ENCODE data around the gene FASTK. TPM values are rescaled to one million over a fixed set of nuclear protein-coding genes. Genes with fewer than 3 reads are reported as not detected.

FASTK gene
- total RNA-seq, 1 experiment from 2014 or later, result 86.4 TPM

DNA sequence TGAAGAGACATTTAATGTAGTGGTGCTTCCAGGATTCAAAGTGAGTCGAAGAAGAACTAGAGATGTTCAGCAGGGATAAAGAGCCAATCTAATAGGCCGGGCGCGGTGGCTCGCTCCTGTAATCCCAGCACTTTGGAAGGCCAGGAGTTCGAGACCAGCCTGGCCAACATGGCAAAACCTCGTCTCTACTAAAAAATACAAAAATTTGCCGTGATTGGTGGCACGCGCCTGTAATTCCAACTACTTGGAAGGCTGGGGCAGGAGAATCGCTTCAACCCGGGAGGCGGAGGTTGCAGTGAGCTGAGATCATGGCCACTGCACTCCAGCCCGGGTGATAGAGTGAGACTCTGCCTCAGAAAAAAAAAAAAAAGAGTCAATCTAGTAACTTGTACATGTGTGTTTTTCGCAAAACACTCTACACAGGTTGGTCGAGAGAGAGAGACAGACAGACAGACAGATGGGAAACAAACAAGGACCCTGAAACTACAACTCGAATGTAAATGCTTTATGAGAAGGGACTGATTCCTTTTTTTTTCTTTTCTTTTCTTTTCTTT is 51.6 kb downstream of the FASTK start:
- Histone ChIP-seq H3K4me1 (ENCODE audit: control insufficient read depth in 1 of 2, insufficient read depth in 2 of 2, low read length in 2 of 2) (peaks cover 6 to 54% of the 10 kb centered on the region in 2 experiments), H3K27me3 (ENCODE audit: insufficient read depth, low read length) (no peaks in the 10 kb centered on the region), H3K27ac (ENCODE audit: low read depth, low read length) (peak overlapping the region; percentile 60), H3K79me2 (ENCODE audit: insufficient read depth, low read length) (peaks cover 6% of the 10 kb centered on the region), H4K20me1 (ENCODE audit: insufficient read depth) (no peaks in the 10 kb centered on the region), H2AFZ (ENCODE audit: low read depth, low read length, poor library complexity, severe bottlenecking) (no peak overlapping the region), H3K9ac (ENCODE audit: low read length) (peak overlapping the region; percentile 77), H3K4me3 (replicated peaks in 1 of 2; ENCODE audit: low read depth in 1 of 2, low read length in 2 of 2) (peak overlapping the region; percentile 72), H3K9me2 (ENCODE audit: insufficient read depth) (no peaks in the 10 kb centered on the region), H3K36me3 (ENCODE audit: control insufficient read depth in 1 of 2, insufficient read depth in 2 of 2, low read length in 2 of 2) (no peaks in the 10 kb centered on the region), H3K9me3 (ENCODE audit: control insufficient read depth in 1 of 2, insufficient read depth in 1 of 2, low read depth in 1 of 2, low read length in 2 of 2) (no peaks in the 10 kb centered on the region), H3K4me2 (ENCODE audit: low read length) (peak overlapping the region; percentile 80)
- POLR2A ChIA-PET, result interaction anchor here (0.9 to 2.0 kb wide), 6 partner anchors 10 to 52 kb away, joined by 3 to 11 read pairs (median 8); no protein-coding TSS in a partner anchor
- BruUV-seq (replicated peaks), result no TSS peak
- CTCF ChIA-PET, result interaction anchor here (0.9 to 1.6 kb wide), 11 partner anchors 10 to 152 kb away, joined by 3 to 33 read pairs (median 5); partner anchors contain the start of gene NOS3
- RAD21 ChIA-PET (ENCODE audit: low non-redundant PET in 1 of 2, low total read pairs in 2 of 2, uncharacterized antibody in 2 of 2, unreplicated experiment in 2 of 2), result interaction anchor here in 1 of 2 experiments (0.8 to 1.0 kb wide), 2 partner anchors 19 to 30 kb away, joined by 3 to 5 read pairs; no protein-coding TSS in a partner anchor
- ATAC-seq (peak; percentile 1), DNase-seq (ENCODE audit: low read depth, low spot score) (no peak)
- no peak for TF ChIP-seq EGR1 (IDR thresholded peaks at IDR 0.05; ENCODE audit: low read depth)
- TF ChIP-seq, protein P1, sequence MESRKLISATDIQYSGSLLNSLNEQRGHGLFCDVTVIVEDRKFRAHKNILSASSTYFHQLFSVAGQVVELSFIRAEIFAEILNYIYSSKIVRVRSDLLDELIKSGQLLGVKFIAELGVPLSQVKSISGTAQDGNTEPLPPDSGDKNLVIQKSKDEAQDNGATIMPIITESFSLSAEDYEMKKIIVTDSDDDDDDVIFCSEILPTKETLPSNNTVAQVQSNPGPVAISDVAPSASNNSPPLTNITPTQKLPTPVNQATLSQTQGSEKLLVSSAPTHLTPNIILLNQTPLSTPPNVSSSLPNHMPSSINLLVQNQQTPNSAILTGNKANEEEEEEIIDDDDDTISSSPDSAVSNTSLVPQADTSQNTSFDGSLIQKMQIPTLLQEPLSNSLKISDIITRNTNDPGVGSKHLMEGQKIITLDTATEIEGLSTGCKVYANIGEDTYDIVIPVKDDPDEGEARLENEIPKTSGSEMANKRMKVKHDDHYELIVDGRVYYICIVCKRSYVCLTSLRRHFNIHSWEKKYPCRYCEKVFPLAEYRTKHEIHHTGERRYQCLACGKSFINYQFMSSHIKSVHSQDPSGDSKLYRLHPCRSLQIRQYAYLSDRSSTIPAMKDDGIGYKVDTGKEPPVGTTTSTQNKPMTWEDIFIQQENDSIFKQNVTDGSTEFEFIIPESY (IDR thresholded peaks at IDR 0.05; ENCODE audit: extremely low read depth, insufficient replicate concordance, low read length), result no peak
- TF ChIP-seq EZH2phosphoT487 (IDR thresholded peaks at IDR 0.05; ENCODE audit: borderline replicate concordance), result no peak
- TF ChIP-seq SIN3A (IDR thresholded peaks at IDR 0.05; ENCODE audit: low read depth), result no peak
- TF ChIP-seq SP1 (IDR thresholded peaks at IDR 0.05; ENCODE audit: low read depth), result no peak
- no peak for TF ChIP-seq POLR2AphosphoS5 (IDR thresholded peaks at IDR 0.05; ENCODE audit: low read depth, low read length)
- TF ChIP-seq CEBPB (IDR thresholded peaks at IDR 0.05; ENCODE audit: low read depth), result no peak
- TF ChIP-seq POLR2A (IDR thresholded peaks at IDR 0.05; ENCODE audit: borderline replicate concordance, extremely low read depth, insufficient read depth, insufficient read length), result no peak
- TF ChIP-seq TCF7L2 (IDR thresholded peaks at IDR 0.05; ENCODE audit: borderline replicate concordance, extremely low read depth, insufficient read depth, insufficient read length), result no peak
- TF ChIP-seq JUND (IDR thresholded peaks at IDR 0.05), result no peak
- TF ChIP-seq, protein P2, sequence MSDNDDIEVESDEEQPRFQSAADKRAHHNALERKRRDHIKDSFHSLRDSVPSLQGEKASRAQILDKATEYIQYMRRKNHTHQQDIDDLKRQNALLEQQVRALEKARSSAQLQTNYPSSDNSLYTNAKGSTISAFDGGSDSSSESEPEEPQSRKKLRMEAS (IDR thresholded peaks at IDR 0.05), result no peak
- TF ChIP-seq CBX3 (IDR thresholded peaks at IDR 0.05; ENCODE audit: low read depth), result no peak
- no peak for TF ChIP-seq EZH2 (IDR thresholded peaks at IDR 0.05)
- no peak for TF ChIP-seq SRF (IDR thresholded peaks at IDR 0.05; ENCODE audit: low read depth)
- TF ChIP-seq, protein P3, sequence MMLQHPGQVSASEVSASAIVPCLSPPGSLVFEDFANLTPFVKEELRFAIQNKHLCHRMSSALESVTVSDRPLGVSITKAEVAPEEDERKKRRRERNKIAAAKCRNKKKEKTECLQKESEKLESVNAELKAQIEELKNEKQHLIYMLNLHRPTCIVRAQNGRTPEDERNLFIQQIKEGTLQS (IDR thresholded peaks at IDR 0.05), result no peak
- TF ChIP-seq, protein P4, sequence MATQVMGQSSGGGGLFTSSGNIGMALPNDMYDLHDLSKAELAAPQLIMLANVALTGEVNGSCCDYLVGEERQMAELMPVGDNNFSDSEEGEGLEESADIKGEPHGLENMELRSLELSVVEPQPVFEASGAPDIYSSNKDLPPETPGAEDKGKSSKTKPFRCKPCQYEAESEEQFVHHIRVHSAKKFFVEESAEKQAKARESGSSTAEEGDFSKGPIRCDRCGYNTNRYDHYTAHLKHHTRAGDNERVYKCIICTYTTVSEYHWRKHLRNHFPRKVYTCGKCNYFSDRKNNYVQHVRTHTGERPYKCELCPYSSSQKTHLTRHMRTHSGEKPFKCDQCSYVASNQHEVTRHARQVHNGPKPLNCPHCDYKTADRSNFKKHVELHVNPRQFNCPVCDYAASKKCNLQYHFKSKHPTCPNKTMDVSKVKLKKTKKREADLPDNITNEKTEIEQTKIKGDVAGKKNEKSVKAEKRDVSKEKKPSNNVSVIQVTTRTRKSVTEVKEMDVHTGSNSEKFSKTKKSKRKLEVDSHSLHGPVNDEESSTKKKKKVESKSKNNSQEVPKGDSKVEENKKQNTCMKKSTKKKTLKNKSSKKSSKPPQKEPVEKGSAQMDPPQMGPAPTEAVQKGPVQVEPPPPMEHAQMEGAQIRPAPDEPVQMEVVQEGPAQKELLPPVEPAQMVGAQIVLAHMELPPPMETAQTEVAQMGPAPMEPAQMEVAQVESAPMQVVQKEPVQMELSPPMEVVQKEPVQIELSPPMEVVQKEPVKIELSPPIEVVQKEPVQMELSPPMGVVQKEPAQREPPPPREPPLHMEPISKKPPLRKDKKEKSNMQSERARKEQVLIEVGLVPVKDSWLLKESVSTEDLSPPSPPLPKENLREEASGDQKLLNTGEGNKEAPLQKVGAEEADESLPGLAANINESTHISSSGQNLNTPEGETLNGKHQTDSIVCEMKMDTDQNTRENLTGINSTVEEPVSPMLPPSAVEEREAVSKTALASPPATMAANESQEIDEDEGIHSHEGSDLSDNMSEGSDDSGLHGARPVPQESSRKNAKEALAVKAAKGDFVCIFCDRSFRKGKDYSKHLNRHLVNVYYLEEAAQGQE (IDR thresholded peaks at IDR 0.05; ENCODE audit: low read depth), result no peak
- no peak for TF ChIP-seq ZNF274 (IDR thresholded peaks at IDR 0.05; ENCODE audit: low read depth, low read length)
- TF ChIP-seq, protein P5, sequence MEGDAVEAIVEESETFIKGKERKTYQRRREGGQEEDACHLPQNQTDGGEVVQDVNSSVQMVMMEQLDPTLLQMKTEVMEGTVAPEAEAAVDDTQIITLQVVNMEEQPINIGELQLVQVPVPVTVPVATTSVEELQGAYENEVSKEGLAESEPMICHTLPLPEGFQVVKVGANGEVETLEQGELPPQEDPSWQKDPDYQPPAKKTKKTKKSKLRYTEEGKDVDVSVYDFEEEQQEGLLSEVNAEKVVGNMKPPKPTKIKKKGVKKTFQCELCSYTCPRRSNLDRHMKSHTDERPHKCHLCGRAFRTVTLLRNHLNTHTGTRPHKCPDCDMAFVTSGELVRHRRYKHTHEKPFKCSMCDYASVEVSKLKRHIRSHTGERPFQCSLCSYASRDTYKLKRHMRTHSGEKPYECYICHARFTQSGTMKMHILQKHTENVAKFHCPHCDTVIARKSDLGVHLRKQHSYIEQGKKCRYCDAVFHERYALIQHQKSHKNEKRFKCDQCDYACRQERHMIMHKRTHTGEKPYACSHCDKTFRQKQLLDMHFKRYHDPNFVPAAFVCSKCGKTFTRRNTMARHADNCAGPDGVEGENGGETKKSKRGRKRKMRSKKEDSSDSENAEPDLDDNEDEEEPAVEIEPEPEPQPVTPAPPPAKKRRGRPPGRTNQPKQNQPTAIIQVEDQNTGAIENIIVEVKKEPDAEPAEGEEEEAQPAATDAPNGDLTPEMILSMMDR (IDR thresholded peaks at IDR 0.05 in 2 of 3, conservative IDR thresholded peaks at IDR 0.05 in 1 of 3; ENCODE audit: borderline replicate concordance in 1 of 3, insufficient read depth in 1 of 3, low read depth in 2 of 3, low read length in 2 of 3), result no peak
- no peak for TF ChIP-seq RAD21 (IDR thresholded peaks at IDR 0.05; ENCODE audit: low read depth)
- intact Hi-C loops (cut with micrococcal nuclease), result loop anchor here (1.0 to 5.0 kb wide), 2 partner anchors 29 to 83 kb away; no protein-coding TSS in a partner anchor

All from HCT116 (cell line).